ENCODE results near the gene TBCC. TPM values are rescaled to one million over a fixed set of nuclear protein-coding genes. Genes with fewer than 3 reads are reported as not detected.
"Not testable (repeated sequence)": the region's sequence is repeated elsewhere in the genome, so short reads cannot be mapped to it uniquely, and the experiment has no call there.

TBCC gene
- total RNA-seq, 1 donor from 2014 or later: 11.0 TPM

- intact Hi-C loops (cut with DNase I): no loop called here
- no peak for DNase-seq (ENCODE audit: low spot score)
These were observed 31.4 kb upstream of the TBCC start for GRCh38 chr6:42777126-42777822.

GRCh38 chr6:42774821-42775487, 29.1 kb upstream of the TBCC start:
- DNase-seq (ENCODE audit: low spot score); intact Hi-C loops (cut with DNase I): not testable (repeated sequence)

GRCh38 chr6:42774201-42774600, 28.3 kb upstream of the TBCC start:
- DNase-seq (ENCODE audit: low spot score): no peak
- intact Hi-C loops (cut with DNase I): no loop called here

GRCh38 chr6:42771741-42772100, 25.8 kb upstream of the TBCC start:
- DNase-seq (ENCODE audit: low spot score): no peak
- intact Hi-C loops (cut with DNase I): no loop called here

GRCh38 chr6:42769836-42770235, 23.9 kb upstream of the TBCC start:
- intact Hi-C loops (cut with DNase I): no loop called here
- no peak for DNase-seq (ENCODE audit: low spot score)

- DNase-seq (ENCODE audit: low spot score): no peak
- intact Hi-C loops (cut with DNase I): no loop called here
These were observed 23.1 kb upstream of the TBCC start for GRCh38 chr6:42769051-42769450.

GRCh38 chr6:42766163-42766670, 20.3 kb upstream of the TBCC start:
- intact Hi-C loops (cut with DNase I): no loop called here

GRCh38 chr6:42764911-42765648, 19.2 kb upstream of the TBCC start:
- intact Hi-C loops (cut with DNase I): no loop called here
- DNase-seq (ENCODE audit: low spot score): no peak

More at GRCh38 chr6:42766163-42766670, 20.3 kb upstream of the TBCC start:
- no peak for DNase-seq (ENCODE audit: low spot score)

GRCh38 chr6:42762950-42763349, 17.0 kb upstream of the TBCC start:
- intact Hi-C loops (cut with DNase I): no loop called here
- no peak for DNase-seq (ENCODE audit: low spot score)

- intact Hi-C loops (cut with DNase I): no loop called here
- DNase-seq (ENCODE audit: low spot score): no peak
These were observed 16.5 kb upstream of the TBCC start for GRCh38 chr6:42762426-42762859.

- intact Hi-C loops (cut with DNase I): no loop called here
- no peak for DNase-seq (ENCODE audit: low spot score)
These were observed 15.6 kb upstream of the TBCC start for GRCh38 chr6:42761287-42762067.

- intact Hi-C loops (cut with DNase I): no loop called here
- DNase-seq (ENCODE audit: low spot score): no peak
These were observed 13.0 kb upstream of the TBCC start for GRCh38 chr6:42758756-42759430.

- DNase-seq (ENCODE audit: low spot score): no peak
- intact Hi-C loops (cut with DNase I): no loop called here
These were observed 10.8 kb upstream of the TBCC start for GRCh38 chr6:42756722-42757121.

- DNase-seq (ENCODE audit: low spot score): no peak
- intact Hi-C loops (cut with DNase I): no loop called here
These were observed 8.9 kb upstream of the TBCC start for GRCh38 chr6:42754759-42755158.

- no peak for DNase-seq (ENCODE audit: low spot score)
These were observed 5.2 kb upstream of the TBCC start for GRCh38 chr6:42751055-42751454.

GRCh38 chr6:42748203-42748898, 2.4 kb upstream of the TBCC start:
- DNase-seq (ENCODE audit: low spot score): no peak
- intact Hi-C loops (cut with DNase I): loop anchor here (5.0 kb wide), 1 partner anchor 144 kb away; a partner anchor contains a TSS

More at GRCh38 chr6:42751055-42751454, 5.2 kb upstream of the TBCC start:
- intact Hi-C loops (cut with DNase I): no loop called here

GRCh38 chr6:42746463-42747391, 824 bp upstream of the TBCC start:
- intact Hi-C loops (cut with DNase I): loop anchor here (1.0 to 5.0 kb wide), 3 partner anchors 37 to 146 kb away; partner anchors contain the start of gene RPL7L1
- peak; percentile 91 for DNase-seq (ENCODE audit: low spot score)

All from cardiac septum (tissue), 1 donor.